Retinal pigment epithelial cell (primary cell): Measurements from ENCODE around the gene PSPC1.

ENCODE experiments used
- DNase-seq: peaks from one replicate; pipeline ENCODE4 v3.0.0-alpha.2; 2010; ENCODE audit warnings: low read depth
- H3K4me3 ChIP-seq: 2 replicates; pipeline ENCODE4 v1.5.1; 2011; ENCODE audit warnings: mild to moderate bottlenecking, low read length, control low read depth, moderate library complexity
- CTCF ChIP-seq: conservative IDR thresholded peaks from 2 replicates; pipeline ENCODE4 v1.5.1; 2011; ENCODE audit warnings: low read depth, low read length, control low read depth, inconsistent platforms

PSPC1 gene

GRCh38 chr13:19772306-19772705 is 10.4 kb downstream of the PSPC1 start:
- H3K4me3 ChIP-seq: no peak overlapping the region
- no peak for DNase-seq
- TF ChIP-seq CTCF: no peak

- no peak overlapping the region for H3K4me3 ChIP-seq
- TF ChIP-seq CTCF: no peak
- DNase-seq: no peak
These were observed 12.9 kb downstream of the PSPC1 start for GRCh38 chr13:19769854-19770253.

GRCh38 chr13:19767966-19768365 is 14.8 kb downstream of the PSPC1 start:
- no peak overlapping the region for H3K4me3 ChIP-seq
- no peak for DNase-seq
- no peak for TF ChIP-seq CTCF

- DNase-seq: no peak
- H3K4me3 ChIP-seq: no peak overlapping the region
- no peak for TF ChIP-seq CTCF
These were observed 16.2 kb downstream of the PSPC1 start for GRCh38 chr13:19766591-19766990.

- no peak for TF ChIP-seq CTCF
- DNase-seq: no peak
- H3K4me3 ChIP-seq: no peak overlapping the region
These were observed 18.5 kb downstream of the PSPC1 start for GRCh38 chr13:19764237-19764636.

- no peak for TF ChIP-seq CTCF
- no peak for DNase-seq
- no peak overlapping the region for H3K4me3 ChIP-seq
These were observed 19.1 kb downstream of the PSPC1 start for GRCh38 chr13:19763618-19764017.

- no peak overlapping the region for H3K4me3 ChIP-seq
- TF ChIP-seq CTCF: no peak
- no peak for DNase-seq
These were observed 23.1 kb downstream of the PSPC1 start for GRCh38 chr13:19759669-19760068.
